Activated CD4-positive, alpha-beta T cell treated with anti-CD3 and anti-CD28 coated beads, Interleukin-2, amount 10 ng/mL, durations not matched to agents 7 days and 5 days (primary cell): ENCODE data around the gene PCMTD2. TPM values are rescaled to one million over a fixed set of nuclear protein-coding genes. Genes with fewer than 3 reads are reported as not detected.

Experiments used
- CTCF ChIA-PET: fragments of 350-600 bp; sonication (Branson Sonifier 250); formaldehyde crosslinking; loops from one replicate; lab custom pipeline; 2021; ENCODE audit warnings: antibody characterized with exemption; lab: Charles Lee
- POLR2A ChIA-PET: fragments of 350-600 bp; sonication (Branson Sonifier 250); formaldehyde crosslinking; loops from one replicate; lab custom pipeline; 2021; ENCODE audit warnings: antibody characterized with exemption; lab: Charles Lee
- DNase-seq: peaks from one replicate; pipeline ENCODE4 v3.0.0-alpha.2; 2020
- H3K27ac Mint-ChIP-seq: one replicate; pipeline ENCODE4 v1.8.0; 2021; ENCODE audit warnings: mild to moderate bottlenecking, moderate library complexity, mixed read lengths
- H3K27me3 Mint-ChIP-seq: one replicate; pipeline ENCODE4 v1.8.0; 2021; ENCODE audit warnings: mixed read lengths
- H3K36me3 Mint-ChIP-seq: one replicate; pipeline ENCODE4 v1.8.0; 2021; ENCODE audit warnings: low read depth, mixed read lengths
- H3K4me1 Mint-ChIP-seq: one replicate; pipeline ENCODE4 v1.8.0; 2021; ENCODE audit warnings: mixed read lengths
- H3K4me3 Mint-ChIP-seq: one replicate; pipeline ENCODE4 v1.8.0; 2021; ENCODE audit warnings: mild to moderate bottlenecking, moderate library complexity, mixed read lengths
- H3K9me3 Mint-ChIP-seq: one replicate; pipeline ENCODE4 v1.8.0; 2021; ENCODE audit warnings: mixed read lengths
- total RNA-seq, 2 experiments: library from RNA; stranded (reverse); gene quantifications; one replicate each; pipeline ENCODE4 v1.2.3, GENCODE V29; 2021

Gene PCMTD2
- 10 to 100 TPM; 68.4 to 69.3 TPM for total RNA-seq

GRCh38 chr20:64255361-64256281, at the start of gene PCMTD2:
Gene PCMTD2, plus strand, starts transcription at chr20:64255748. Its CDS starts 4,218 bp downstream, at chr20:64259966.
- DNase-seq: peak; percentile 83
- Mint-ChIP-seq H3K27me3 (peaks cover 11% of the 10 kb centered on the region), H3K4me1 (peaks cover 48% of the 10 kb centered on the region), H3K4me3 (peak within 1 kb of the TSS; percentile 88), H3K9me3 (no peaks in the 10 kb centered on the region), H3K27ac (peak within 1 kb of the TSS; percentile 95), H3K36me3 (peaks cover 10% of the 10 kb centered on the region)
- CTCF ChIA-PET: interaction anchor here (1.0 to 9.8 kb wide), 3 partner anchors 10 to 172 kb away, joined by 3 to 93 read pairs (median 3); partner anchors contain the start of gene LKAAEAR1
- POLR2A ChIA-PET: no interaction called here

DNA sequence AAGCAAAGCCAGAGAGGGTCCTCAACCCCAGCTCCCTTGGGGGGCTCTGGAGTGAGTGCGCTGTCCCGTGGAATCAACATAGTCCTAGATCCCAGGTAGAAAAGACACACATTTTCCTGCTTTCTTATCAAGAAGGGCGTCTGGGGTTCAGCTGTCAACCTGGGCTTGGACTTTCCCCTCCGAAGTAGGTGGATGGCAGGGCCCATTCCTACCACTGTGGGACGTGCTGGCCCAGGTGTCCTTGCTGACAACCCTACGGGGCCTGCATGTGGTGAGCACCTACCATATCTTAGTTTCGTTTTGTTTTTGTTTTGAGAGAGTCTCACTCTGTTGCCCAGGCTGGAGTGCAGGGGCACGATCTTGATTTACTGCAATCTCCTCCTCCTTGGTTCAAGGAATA, 48.9 kb upstream of the PCMTD2 start:
- ChIA-PET CTCF (no interaction called here), POLR2A (no interaction called here)
- Mint-ChIP-seq H3K4me3 (no peak overlapping the region), H3K9me3 (no peaks in the 10 kb centered on the region), H3K27ac (no peak overlapping the region), H3K27me3 (no peaks in the 10 kb centered on the region), H3K36me3 (no peaks in the 10 kb centered on the region), H3K4me1 (no peaks in the 10 kb centered on the region)
- DNase-seq: no peak

DNA sequence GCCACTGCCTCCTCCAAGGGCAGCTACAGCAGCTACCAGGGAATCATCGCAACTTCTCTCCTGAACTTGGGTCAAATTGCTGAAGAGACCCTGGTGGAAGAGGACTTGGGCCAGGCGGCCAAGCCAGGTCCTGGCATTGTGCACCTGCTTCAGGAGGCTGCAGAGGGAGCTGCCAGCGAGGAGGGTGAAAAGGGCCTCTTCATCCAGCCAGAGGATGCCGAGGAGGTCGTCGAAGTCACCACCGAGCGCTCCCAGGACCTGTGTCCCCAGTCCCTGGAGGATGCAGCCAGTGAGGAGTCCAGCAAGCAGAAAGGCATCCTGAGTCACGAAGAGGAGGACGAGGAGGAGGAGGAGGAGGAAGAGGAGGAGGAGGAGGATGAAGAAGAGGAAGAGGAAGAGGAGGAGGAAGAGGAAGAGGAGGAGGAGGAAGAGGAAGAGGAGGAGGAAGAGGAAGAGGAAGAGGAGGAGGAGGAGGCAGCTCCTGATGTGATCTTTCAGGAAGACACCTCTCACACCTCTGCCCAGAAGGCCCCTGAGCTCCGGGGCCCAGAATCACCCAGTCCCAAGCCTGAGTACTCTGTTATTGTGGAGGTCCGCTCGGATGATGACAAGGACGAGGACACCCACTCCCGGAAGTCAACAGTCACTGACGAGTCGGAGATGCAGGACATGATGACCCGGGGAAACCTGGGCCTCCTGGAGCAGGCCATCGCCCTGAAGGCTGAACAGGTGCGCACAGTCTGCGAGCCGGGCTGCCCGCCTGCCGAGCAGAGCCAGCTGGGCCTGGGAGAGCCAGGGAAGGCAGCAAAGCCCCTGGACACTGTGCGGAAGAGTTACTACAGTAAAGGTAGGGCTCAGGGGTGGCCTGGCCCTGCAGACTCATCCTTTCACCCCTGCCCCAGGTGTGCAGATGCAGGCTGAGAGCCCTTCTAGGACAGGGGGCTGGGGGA, 47.6 kb upstream of the PCMTD2 start:
- POLR2A ChIA-PET: no interaction called here
- H3K27ac Mint-ChIP-seq: no peak overlapping the region
- H3K4me1 Mint-ChIP-seq: no peaks in the 10 kb centered on the region
- DNase-seq: no peak
- H3K27me3 Mint-ChIP-seq: no peaks in the 10 kb centered on the region
- H3K9me3 Mint-ChIP-seq: no peaks in the 10 kb centered on the region
- CTCF ChIA-PET: no interaction called here
- no peak overlapping the region for H3K4me3 Mint-ChIP-seq
- no peaks in the 10 kb centered on the region for H3K36me3 Mint-ChIP-seq

- no peaks in the 10 kb centered on the region for H3K27me3 Mint-ChIP-seq
Observed at GRCh38 chr20:64209148-64209547, 46.4 kb upstream of the PCMTD2 start.

DNA sequence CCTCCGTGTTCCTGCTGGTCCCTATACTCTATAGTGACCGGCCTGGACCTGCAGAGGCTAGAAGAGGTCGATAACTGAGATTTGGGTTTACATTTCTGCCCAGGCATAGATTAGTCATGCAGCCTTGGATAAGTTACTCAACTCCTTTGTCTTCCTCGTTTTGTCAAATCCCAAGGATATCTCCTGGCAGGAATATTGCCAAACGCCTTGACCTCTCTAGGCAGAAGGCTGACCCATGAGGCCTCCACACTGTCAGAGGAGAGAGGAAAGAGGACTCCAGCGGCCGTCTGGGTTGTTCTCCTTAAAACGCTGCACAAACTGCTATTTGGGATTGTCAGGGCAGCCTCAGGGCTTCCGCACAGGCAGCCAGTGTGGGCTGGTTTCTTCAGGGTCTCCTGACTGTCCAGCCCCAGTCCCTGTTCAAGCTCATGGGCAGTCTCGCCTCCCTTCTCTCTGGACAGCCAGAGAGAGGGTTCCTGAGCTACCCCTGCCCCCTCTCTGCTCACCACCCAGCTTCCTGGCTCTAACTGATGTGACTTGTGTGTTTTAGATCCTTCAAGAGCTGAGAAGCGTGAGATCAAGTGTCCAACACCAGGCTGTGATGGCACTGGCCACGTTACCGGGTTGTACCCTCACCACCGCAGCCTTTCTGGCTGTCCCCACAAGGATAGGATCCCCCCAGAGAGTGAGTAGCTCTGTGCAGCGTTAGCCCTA, 44.7 kb upstream of the PCMTD2 start:
- POLR2A ChIA-PET: no interaction called here
- no peaks in the 10 kb centered on the region for H3K27me3 Mint-ChIP-seq

More at GRCh38 chr20:64209148-64209547, 46.4 kb upstream of the PCMTD2 start:
- POLR2A ChIA-PET: no interaction called here
- DNase-seq: no peak
- CTCF ChIA-PET: no interaction called here
- Mint-ChIP-seq H3K9me3 (no peaks in the 10 kb centered on the region), H3K36me3 (no peaks in the 10 kb centered on the region), H3K27ac (no peak overlapping the region), H3K4me1 (no peaks in the 10 kb centered on the region), H3K4me3 (no peak overlapping the region)

GRCh38 chr20:64211874-64212658, 43.5 kb upstream of the PCMTD2 start:
- Mint-ChIP-seq H3K27ac (no peak overlapping the region), H3K27me3 (no peaks in the 10 kb centered on the region), H3K36me3 (no peaks in the 10 kb centered on the region), H3K4me3 (no peak overlapping the region), H3K4me1 (peaks cover 10% of the 10 kb centered on the region), H3K9me3 (no peaks in the 10 kb centered on the region)
- ChIA-PET POLR2A (no interaction called here), CTCF (interaction anchor here (1.1 to 1.5 kb wide), 2 partner anchors 11 to 16 kb away, joined by 3 to 4 read pairs; no protein-coding TSS in a partner anchor)
- DNase-seq: no peak

More for the DNA sequence above, 44.7 kb upstream of the PCMTD2 start:
- no peaks in the 10 kb centered on the region for H3K36me3 Mint-ChIP-seq
- DNase-seq: no peak
- H3K4me3 Mint-ChIP-seq: no peak overlapping the region
- CTCF ChIA-PET: interaction anchor here (1.1 kb wide), 1 partner anchor 15 kb away, joined by 3 read pairs; no protein-coding TSS in a partner anchor
- H3K27ac Mint-ChIP-seq: no peak overlapping the region
- no peaks in the 10 kb centered on the region for H3K9me3 Mint-ChIP-seq
- peaks cover 10% of the 10 kb centered on the region for H3K4me1 Mint-ChIP-seq

DNA sequence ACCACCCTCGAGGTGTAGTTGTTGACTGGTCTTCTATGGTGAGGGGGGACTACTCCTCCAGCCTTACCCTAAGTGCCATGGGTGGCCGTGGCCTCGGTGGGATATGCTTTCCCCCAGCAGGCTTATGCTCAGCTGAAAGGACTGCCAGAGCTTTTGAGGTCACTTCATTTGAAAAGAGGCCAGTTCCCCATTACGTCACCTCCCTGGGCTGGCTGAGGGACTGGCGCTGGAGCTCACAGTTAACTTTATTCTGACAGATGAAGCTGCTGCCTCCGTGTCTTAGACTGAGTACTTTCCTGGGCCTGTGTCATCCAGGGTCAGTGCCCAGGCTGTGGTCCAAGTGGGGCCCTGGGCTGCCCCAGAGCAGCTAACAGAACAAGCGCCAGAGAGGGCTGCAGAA, 42.8 kb upstream of the PCMTD2 start:
- Mint-ChIP-seq H3K27me3 (no peaks in the 10 kb centered on the region), H3K4me1 (peaks cover 10% of the 10 kb centered on the region), H3K4me3 (no peak overlapping the region), H3K36me3 (no peaks in the 10 kb centered on the region), H3K27ac (no peak overlapping the region), H3K9me3 (no peaks in the 10 kb centered on the region)
- ChIA-PET POLR2A (no interaction called here), CTCF (interaction anchor here (1.5 kb wide), 1 partner anchor 10 kb away, joined by 4 read pairs; no protein-coding TSS in a partner anchor)
- no peak for DNase-seq

DNA sequence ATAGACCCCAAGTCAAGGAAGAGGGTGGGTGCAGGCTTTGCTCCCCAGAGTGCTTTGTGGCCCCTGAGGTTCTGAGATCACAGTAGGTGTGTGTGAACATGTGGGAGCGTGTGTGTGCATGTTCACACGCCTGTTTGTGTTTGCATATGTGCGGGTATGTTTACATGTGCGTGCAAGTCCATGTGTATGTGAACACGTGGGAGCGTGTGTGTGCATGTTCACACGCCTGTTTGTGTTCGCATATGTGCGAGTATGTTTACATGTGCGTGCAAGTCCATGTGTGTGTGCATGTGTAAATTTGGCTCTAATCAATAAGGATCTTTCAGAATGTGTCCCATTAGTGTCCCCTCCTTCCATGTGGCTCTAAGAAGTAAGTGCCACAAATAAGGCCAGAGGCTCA, 41.4 kb upstream of the PCMTD2 start:
- ChIA-PET POLR2A (no interaction called here), CTCF (no interaction called here)
- peaks cover 10% of the 10 kb centered on the region for H3K4me1 Mint-ChIP-seq
- no peaks in the 10 kb centered on the region for H3K27me3 Mint-ChIP-seq
- no peaks in the 10 kb centered on the region for H3K9me3 Mint-ChIP-seq
- H3K36me3 Mint-ChIP-seq: no peaks in the 10 kb centered on the region
- DNase-seq: no peak
- H3K4me3 Mint-ChIP-seq: no peak overlapping the region
- H3K27ac Mint-ChIP-seq: no peak overlapping the region

DNA sequence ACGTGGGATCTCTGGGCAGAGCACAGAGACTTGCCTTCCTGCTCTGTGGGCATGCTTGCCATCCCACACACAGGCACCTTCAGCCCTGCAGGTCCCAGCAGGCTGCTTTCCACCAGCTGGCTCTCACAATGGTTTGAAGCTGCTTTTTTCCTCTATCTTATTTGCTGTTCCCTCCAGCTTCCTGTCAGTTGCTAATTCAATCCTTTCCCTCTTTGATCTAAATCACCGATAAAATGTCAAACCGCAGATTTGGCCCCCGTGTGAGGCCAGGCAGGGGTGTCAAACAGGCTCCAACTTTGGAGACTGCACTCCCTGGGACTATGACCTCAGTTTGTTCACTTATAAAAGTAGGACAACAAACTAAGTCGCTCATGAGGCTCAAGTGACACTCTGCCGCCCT, 40.6 kb upstream of the PCMTD2 start:
- H3K4me1 Mint-ChIP-seq: peaks cover 10% of the 10 kb centered on the region
- no peaks in the 10 kb centered on the region for H3K27me3 Mint-ChIP-seq
- H3K27ac Mint-ChIP-seq: peak overlapping the region; percentile 60
- no peaks in the 10 kb centered on the region for H3K36me3 Mint-ChIP-seq
- ChIA-PET CTCF (no interaction called here), POLR2A (no interaction called here)
- H3K9me3 Mint-ChIP-seq: no peaks in the 10 kb centered on the region
- DNase-seq: no peak
- H3K4me3 Mint-ChIP-seq: no peak overlapping the region

- no peak overlapping the region for H3K27ac Mint-ChIP-seq
- no peak overlapping the region for H3K4me3 Mint-ChIP-seq
- DNase-seq: no peak
- ChIA-PET POLR2A (no interaction called here), CTCF (interaction anchor here (0.6 to 1.2 kb wide), 3 partner anchors 13 to 388 kb away, joined by 3 to 4 read pairs (median 3); no protein-coding TSS in a partner anchor)
- no peaks in the 10 kb centered on the region for H3K27me3 Mint-ChIP-seq
- no peaks in the 10 kb centered on the region for H3K36me3 Mint-ChIP-seq
- H3K9me3 Mint-ChIP-seq: no peaks in the 10 kb centered on the region
- peaks cover 10% of the 10 kb centered on the region for H3K4me1 Mint-ChIP-seq
Observed at GRCh38 chr20:64216036-64216435, 39.5 kb upstream of the PCMTD2 start.

GRCh38 chr20:64216910-64217309, 38.6 kb upstream of the PCMTD2 start:
- no peaks in the 10 kb centered on the region for H3K27me3 Mint-ChIP-seq
- H3K4me3 Mint-ChIP-seq: no peak overlapping the region
- no peaks in the 10 kb centered on the region for H3K9me3 Mint-ChIP-seq
- no peaks in the 10 kb centered on the region for H3K36me3 Mint-ChIP-seq
- DNase-seq: no peak
- H3K27ac Mint-ChIP-seq: no peak overlapping the region
- ChIA-PET CTCF (interaction anchor here (1.2 kb wide), 1 partner anchor 22 kb away, joined by 3 read pairs; no protein-coding TSS in a partner anchor), POLR2A (no interaction called here)
- H3K4me1 Mint-ChIP-seq: peaks cover 10% of the 10 kb centered on the region
